GM12864 (cell line): ENCODE measurements around the gene CNKSR1.

Experiments used
- DNase-seq: peaks from one replicate; pipeline ENCODE4 v3.0.0-alpha.2; 2011; ENCODE audit warnings: low read depth
- H3K4me3 ChIP-seq: 2 replicates; pipeline ENCODE4 v1.5.1; 2011; ENCODE audit warnings: mild to moderate bottlenecking, low read depth, low read length, control low read depth
- CTCF ChIP-seq: IDR thresholded peaks from 2 replicates; pipeline ENCODE4 v1.5.1; 2011; ENCODE audit warnings: low read depth, mild to moderate bottlenecking, moderate library complexity, low read length, control low read depth, inconsistent platforms; ENCODE audit errors: missing control alignments

The CNKSR1 gene

GRCh38 chr1:26212726-26213125 is 35.4 kb downstream of the CNKSR1 start:
- no peak for TF ChIP-seq CTCF
- no peak for DNase-seq
- no peak overlapping the region for H3K4me3 ChIP-seq

GRCh38 chr1:26213335-26213905 is 36.1 kb downstream of the CNKSR1 start:
- DNase-seq = no peak
- H3K4me3 ChIP-seq = no peak overlapping the region
- no peak for TF ChIP-seq CTCF

GRCh38 chr1:26215246-26215645 is 38.0 kb downstream of the CNKSR1 start:
- no peak for DNase-seq
- TF ChIP-seq CTCF = no peak
- H3K4me3 ChIP-seq = no peak overlapping the region

- no peak for DNase-seq
- no peak for TF ChIP-seq CTCF
- H3K4me3 ChIP-seq = no peak overlapping the region
Measured at GRCh38 chr1:26218906-26219494, 41.7 kb downstream of the CNKSR1 start.

- no peak for TF ChIP-seq CTCF
- H3K4me3 ChIP-seq = no peak overlapping the region
- DNase-seq = no peak
Measured at GRCh38 chr1:26220199-26220912, 43.1 kb downstream of the CNKSR1 start.

GRCh38 chr1:26221094-26221493 is 43.8 kb downstream of the CNKSR1 start:
- no peak for DNase-seq
- no peak overlapping the region for H3K4me3 ChIP-seq
- TF ChIP-seq CTCF = no peak
